H1 (cell line): ENCODE measurements around the gene PDGFA. TPM values are rescaled to one million over a fixed set of nuclear protein-coding genes. Genes with fewer than 3 reads are reported as not detected.

Experiments
- GTF2F1 ChIP-seq: IDR thresholded peaks from 2 replicates; pipeline ENCODE4 v1.6.1; 2012; ENCODE audit warnings: low read depth, low read length, improper control_type of control experiment, borderline replicate concordance
- KDM5A ChIP-seq: fragments of 200-600 bp; IDR thresholded peaks from 2 replicates; pipeline ENCODE4 v1.7.1; 2012; ENCODE audit warnings: mild to moderate bottlenecking, low read length, inconsistent platforms, mixed read lengths
- USF2 ChIP-seq: IDR thresholded peaks from 2 replicates; pipeline ENCODE4 v1.6.1; 2011; ENCODE audit warnings: low read length, improper control_type of control experiment
- polyA plus RNA-seq, 7 experiments: library from polyadenylated mRNA; depleted of rRNA in 3 of 7; stranded (reverse) in 5 of 7; unstranded in 2 of 7; fragments of >200 nt in 5 of 7; fragments of 200-250 nt in 2 of 7; gene quantifications; 1 replicate in 5 of 7; 2 replicates in 1 of 7; 4 replicates in 1 of 7; pipeline versions ENCODE4 v1.2.1 to v1.2.3, GENCODE V29; 2011 to 2013; ENCODE audit warnings: missing spikeins in 2 of 7, mixed read lengths in 2 of 7
- total RNA-seq: library from RNA; stranded (reverse); fragmentation: NEBNext Ultra II Directional; extraction: Animal tissue kit (Norgen Biotek cat#: 25700); gene quantifications from 2 replicates; pipeline ENCODE4 v1.2.1, GENCODE V29; 2021

PDGFA gene
- total and polyA plus RNA-seq, 2 of the 8 experiments (the other 6 are each of a cell fraction or from before 2014, with no cell fraction given), result 21.1 to 43.0 TPM

GRCh38 chr7:516216-516605, 3.4 kb downstream of the PDGFA start (continued):
- TF ChIP-seq KDM5A, result no peak
- no peak for TF ChIP-seq USF2
- TF ChIP-seq GTF2F1, result no peak
- TF ChIP-seq, all 59 proteins: peak for 0
